PC-3 (cell line): ENCODE results near the gene LMTK3.

Experiments used
- EZH2phosphoT487 ChIP-seq: fragments of 300-600 bp; sonication (generic); IDR thresholded peaks from 2 replicates; pipeline ENCODE4 v1.6.1; 2018; ENCODE audit warnings: mild to moderate bottlenecking, antibody characterized with exemption, low read length, borderline replicate concordance
- TF ChIP-seq, protein P1 (sequence below): fragments of 300-600 bp; sonication (generic); conservative IDR thresholded peaks from 2 replicates; pipeline ENCODE4 v1.5.1; 2017; ENCODE audit warnings: antibody characterized with exemption, low read depth, mild to moderate bottlenecking, low read length

DNA sequence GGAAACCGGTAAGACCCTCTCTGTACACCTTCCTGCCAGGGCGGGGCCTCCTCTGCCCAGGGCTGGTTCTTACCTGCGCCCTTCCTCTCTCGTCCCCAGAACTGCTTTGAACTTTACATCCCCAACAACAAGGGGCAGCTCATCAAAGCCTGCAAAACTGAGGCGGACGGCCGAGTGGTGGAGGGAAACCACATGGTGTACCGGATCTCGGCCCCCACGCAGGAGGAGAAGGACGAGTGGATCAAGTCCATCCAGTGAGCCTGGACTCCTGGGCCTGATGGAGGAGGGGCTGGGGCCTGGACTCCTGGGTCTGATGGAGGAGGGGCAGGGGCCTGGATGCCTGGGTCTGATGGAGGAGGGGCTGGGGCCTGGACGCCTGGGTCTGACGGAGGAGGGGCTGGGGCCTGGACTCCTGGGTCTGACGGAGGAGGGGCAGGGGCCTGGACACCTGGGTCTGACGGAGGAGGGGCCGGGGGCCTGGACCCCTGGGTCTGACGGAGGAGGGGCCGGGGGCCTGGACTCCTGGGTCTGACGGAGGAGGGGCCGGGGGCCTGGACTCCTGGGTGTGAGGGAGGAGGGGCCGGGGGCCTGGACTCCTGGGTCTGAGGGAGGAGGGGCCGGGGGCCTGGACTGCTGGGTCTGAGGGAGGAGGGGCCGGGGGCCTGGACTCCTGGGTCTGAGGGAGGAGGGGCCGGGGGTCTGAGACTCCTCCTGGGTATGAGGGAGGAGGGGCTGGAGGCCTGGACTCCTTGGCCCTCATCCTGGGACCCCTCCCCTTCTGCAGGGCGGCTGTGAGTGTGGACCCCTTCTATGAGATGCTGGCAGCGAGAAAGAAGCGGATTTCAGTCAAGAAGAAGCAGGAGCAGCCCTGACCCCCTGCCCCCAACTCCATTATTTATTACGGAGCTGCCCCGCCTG is 33.0 kb downstream of the LMTK3 start:
- TF ChIP-seq, protein P1, sequence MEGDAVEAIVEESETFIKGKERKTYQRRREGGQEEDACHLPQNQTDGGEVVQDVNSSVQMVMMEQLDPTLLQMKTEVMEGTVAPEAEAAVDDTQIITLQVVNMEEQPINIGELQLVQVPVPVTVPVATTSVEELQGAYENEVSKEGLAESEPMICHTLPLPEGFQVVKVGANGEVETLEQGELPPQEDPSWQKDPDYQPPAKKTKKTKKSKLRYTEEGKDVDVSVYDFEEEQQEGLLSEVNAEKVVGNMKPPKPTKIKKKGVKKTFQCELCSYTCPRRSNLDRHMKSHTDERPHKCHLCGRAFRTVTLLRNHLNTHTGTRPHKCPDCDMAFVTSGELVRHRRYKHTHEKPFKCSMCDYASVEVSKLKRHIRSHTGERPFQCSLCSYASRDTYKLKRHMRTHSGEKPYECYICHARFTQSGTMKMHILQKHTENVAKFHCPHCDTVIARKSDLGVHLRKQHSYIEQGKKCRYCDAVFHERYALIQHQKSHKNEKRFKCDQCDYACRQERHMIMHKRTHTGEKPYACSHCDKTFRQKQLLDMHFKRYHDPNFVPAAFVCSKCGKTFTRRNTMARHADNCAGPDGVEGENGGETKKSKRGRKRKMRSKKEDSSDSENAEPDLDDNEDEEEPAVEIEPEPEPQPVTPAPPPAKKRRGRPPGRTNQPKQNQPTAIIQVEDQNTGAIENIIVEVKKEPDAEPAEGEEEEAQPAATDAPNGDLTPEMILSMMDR, result no peak
- TF ChIP-seq EZH2phosphoT487, result no peak
